ENCODE results near the gene BTN3A1.

Gene BTN3A1

DNA sequence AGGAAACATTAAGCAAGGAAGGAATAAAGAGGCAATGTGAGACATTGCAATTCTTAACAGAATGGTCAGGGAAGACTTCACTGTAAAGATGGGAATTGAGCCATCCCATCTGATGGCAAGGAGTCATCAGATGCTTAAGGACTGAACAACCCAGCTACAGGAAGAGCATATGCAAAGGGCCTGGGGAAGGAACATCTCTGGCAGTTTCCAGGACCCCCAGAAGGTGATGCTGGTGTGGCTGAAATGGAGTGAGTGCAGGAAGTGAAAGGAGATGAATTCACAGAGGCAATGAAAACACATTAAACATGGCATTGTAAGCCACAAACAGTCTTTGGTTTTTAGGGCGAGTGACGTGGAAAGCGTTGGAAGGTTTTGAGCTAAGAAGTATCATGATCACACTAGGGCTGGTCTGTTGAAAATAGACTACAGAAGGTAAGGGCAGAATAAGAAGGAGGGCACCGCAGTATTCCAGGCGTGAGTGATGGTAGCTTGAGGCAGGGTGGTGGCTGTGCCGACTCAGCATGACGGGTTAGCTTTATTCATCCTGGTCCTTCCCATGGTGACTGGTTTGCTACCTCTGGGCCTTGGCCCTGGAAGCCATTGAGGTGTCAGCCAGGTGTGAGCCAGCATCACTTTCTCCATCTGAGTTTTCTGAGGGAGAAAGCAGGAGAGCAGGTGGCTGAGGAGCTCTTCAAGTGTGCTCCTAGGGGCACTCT is 62.5 kb downstream of the BTN3A1 start:
- TF ChIP-seq, protein P1, sequence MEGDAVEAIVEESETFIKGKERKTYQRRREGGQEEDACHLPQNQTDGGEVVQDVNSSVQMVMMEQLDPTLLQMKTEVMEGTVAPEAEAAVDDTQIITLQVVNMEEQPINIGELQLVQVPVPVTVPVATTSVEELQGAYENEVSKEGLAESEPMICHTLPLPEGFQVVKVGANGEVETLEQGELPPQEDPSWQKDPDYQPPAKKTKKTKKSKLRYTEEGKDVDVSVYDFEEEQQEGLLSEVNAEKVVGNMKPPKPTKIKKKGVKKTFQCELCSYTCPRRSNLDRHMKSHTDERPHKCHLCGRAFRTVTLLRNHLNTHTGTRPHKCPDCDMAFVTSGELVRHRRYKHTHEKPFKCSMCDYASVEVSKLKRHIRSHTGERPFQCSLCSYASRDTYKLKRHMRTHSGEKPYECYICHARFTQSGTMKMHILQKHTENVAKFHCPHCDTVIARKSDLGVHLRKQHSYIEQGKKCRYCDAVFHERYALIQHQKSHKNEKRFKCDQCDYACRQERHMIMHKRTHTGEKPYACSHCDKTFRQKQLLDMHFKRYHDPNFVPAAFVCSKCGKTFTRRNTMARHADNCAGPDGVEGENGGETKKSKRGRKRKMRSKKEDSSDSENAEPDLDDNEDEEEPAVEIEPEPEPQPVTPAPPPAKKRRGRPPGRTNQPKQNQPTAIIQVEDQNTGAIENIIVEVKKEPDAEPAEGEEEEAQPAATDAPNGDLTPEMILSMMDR (IDR thresholded peaks at IDR 0.05; ENCODE audit: insufficient read depth, low read depth, low read length, missing control alignments), result no peak
- no peak overlapping the region for H3K4me3 ChIP-seq (ENCODE audit: low read length)
- DNase-seq (ENCODE audit: low read depth), result no peak

Data from epithelial cell of esophagus (primary cell).